CD14-positive monocyte (primary cell): ENCODE results near the gene PRRG1. TPM values are rescaled to one million over a fixed set of nuclear protein-coding genes. Genes with fewer than 3 reads are reported as not detected.
A peak's percentile ranks its signal among the peaks of the same experiment; 100 is the strongest.

Source experiments
- DNase-seq, 3 donors: peaks; one replicate each; pipeline ENCODE4 v3.0.0-alpha.2; 2011 to 2022
- H2AFZ ChIP-seq: 2 replicates; pipeline ENCODE4 v1.6.0; 2012; ENCODE audit warnings: mild to moderate bottlenecking, low read depth, low read length, inconsistent platforms; ENCODE audit not compliant: insufficient read depth, poor library complexity, severe bottlenecking
- H3K27ac ChIP-seq, 2 donors: 1 replicate in 1 of 2; 2 replicates in 1 of 2; pipeline ENCODE4 v1.5.1; 2012 to 2013; ENCODE audit warnings: low read length in 2 of 2, control low read depth in 1 of 2, inconsistent platforms in 1 of 2, low read depth in 1 of 2, mild to moderate bottlenecking in 1 of 2
- H3K27me3 ChIP-seq, 2 donors: one replicate each; pipeline versions ENCODE4 v1.6.0 to v1.6.1; 2011 to 2013; ENCODE audit warnings: low read length in 2 of 2; ENCODE audit not compliant: control insufficient read depth in 2 of 2, insufficient read depth in 2 of 2
- H3K36me3 ChIP-seq, 2 donors: replicated peaks in 1 of 2; 1 replicate in 1 of 2; 2 replicates in 1 of 2; pipeline versions ENCODE4 v1.5.1 to v1.6.1; 2012 to 2013; ENCODE audit warnings: low read length in 2 of 2, control low read depth in 1 of 2, inconsistent platforms in 1 of 2, mild to moderate bottlenecking in 1 of 2; ENCODE audit not compliant: insufficient read depth in 2 of 2, control insufficient read depth in 1 of 2
- H3K4me1 ChIP-seq, 2 donors: 1 replicate in 1 of 2; 2 replicates in 1 of 2; pipeline versions ENCODE4 v1.5.1 to v1.6.1; 2012 to 2013; ENCODE audit warnings: low read length in 2 of 2, control low read depth in 1 of 2, inconsistent platforms in 1 of 2, mild to moderate bottlenecking in 1 of 2, moderate library complexity in 1 of 2; ENCODE audit not compliant: insufficient read depth in 2 of 2, control insufficient read depth in 1 of 2
- H3K4me2 ChIP-seq: replicated peaks from 2 replicates; pipeline ENCODE3; 2012; ENCODE audit warnings: low read length, moderate library complexity, mild to moderate bottlenecking; ENCODE audit not compliant: poor library complexity, severe bottlenecking; ENCODE audit errors: extremely low read depth
- H3K4me3 ChIP-seq, 3 experiments: fragments of 200-600 bp in 1 of 3; sonication (generic) in 1 of 3; replicated peaks in 1 of 3; 1 replicate in 2 of 3; 2 replicates in 1 of 3; pipeline ENCODE4 v1.5.1; 2011 to 2013; ENCODE audit warnings: low read length in 3 of 3, mild to moderate bottlenecking in 3 of 3, control low read depth in 2 of 3, low read depth in 2 of 3, inconsistent platforms in 1 of 3, moderate library complexity in 1 of 3
- H3K79me2 ChIP-seq: 2 replicates; pipeline ENCODE4 v1.6.0; 2012; ENCODE audit warnings: mild to moderate bottlenecking, control low read depth, inconsistent platforms, low read length, moderate library complexity; ENCODE audit not compliant: insufficient read depth
- H3K9ac ChIP-seq: 2 replicates; pipeline ENCODE4 v1.6.0; 2017; ENCODE audit warnings: low read length, mild to moderate bottlenecking; ENCODE audit not compliant: insufficient read depth, poor library complexity, severe bottlenecking
- H3K9me3 ChIP-seq, 2 donors: replicated peaks in 1 of 2; 1 replicate in 1 of 2; 2 replicates in 1 of 2; pipeline versions ENCODE4 v1.5.1 to v1.6.1; 2012 to 2013; ENCODE audit warnings: low read length in 2 of 2, control low read depth in 1 of 2; ENCODE audit not compliant: control insufficient read depth in 1 of 2, insufficient read depth in 1 of 2
- H4K20me1 ChIP-seq: 2 replicates; pipeline ENCODE4 v1.6.0; 2012; ENCODE audit warnings: mild to moderate bottlenecking, low read length, control low read depth, moderate library complexity; ENCODE audit not compliant: insufficient read depth
- H3K27ac Mint-ChIP-seq, 7 donors: one replicate each; pipeline ENCODE4 v1.8.0; 2020; ENCODE audit warnings: mild to moderate bottlenecking in 7 of 7, mixed read lengths in 7 of 7, moderate library complexity in 6 of 7, inconsistent platforms in 2 of 7
- H3K27me3 Mint-ChIP-seq, 3 donors: one replicate each; pipeline ENCODE4 v1.8.0; 2021 to 2022; ENCODE audit warnings: low read depth in 3 of 3, mild to moderate bottlenecking in 3 of 3, mixed read lengths in 3 of 3, moderate library complexity in 3 of 3, inconsistent platforms in 1 of 3
- H3K36me3 Mint-ChIP-seq, 2 donors: one replicate each; pipeline ENCODE4 v1.8.0; 2020; ENCODE audit warnings: mixed read lengths in 2 of 2, inconsistent platforms in 1 of 2, mild to moderate bottlenecking in 1 of 2
- H3K4me1 Mint-ChIP-seq: one replicate; pipeline ENCODE4 v1.8.0; 2020; ENCODE audit warnings: mild to moderate bottlenecking, mixed read lengths
- H3K4me3 Mint-ChIP-seq, 2 donors: one replicate each; pipeline ENCODE4 v1.8.0; 2020; ENCODE audit warnings: mild to moderate bottlenecking in 2 of 2, mixed read lengths in 2 of 2, moderate library complexity in 1 of 2
- H3K9me3 Mint-ChIP-seq, 7 donors: one replicate each; pipeline ENCODE4 v1.8.0; 2020 to 2022; ENCODE audit warnings: mixed read lengths in 7 of 7, mild to moderate bottlenecking in 6 of 7, moderate library complexity in 6 of 7, inconsistent platforms in 2 of 7
- WGBS: methylation state at CpG from one replicate; pipeline ENCODE4 v1.1.5; 2013; ENCODE audit warnings: missing lambda C conversion rate; ENCODE audit not compliant: insufficient coverage; 5-methylcytosine and 5-hydroxymethylcytosine counted together
- intact Hi-C, 2 donors: fragments of 100-400 bp; cut with micrococcal nuclease; formaldehyde crosslinking; loops; one replicate each; pipeline versions ENCODE4 v1.15.0 to v1.15.1; 2023
- polyA plus RNA-seq, 3 donors: library from polyadenylated mRNA; depleted of rRNA in 1 of 3; unstranded in 2 of 3; stranded (reverse) in 1 of 3; fragments of 300-500 nt in 2 of 3; fragments of >200 nt in 1 of 3; fragmentation: Illumina TruSeq in 2 of 3; gene quantifications; 1 replicate in 2 of 3; 2 replicates in 1 of 3; pipeline ENCODE4 v1.2.3, GENCODE V29; 2012 to 2021
- TF ChIP-seq, protein P1 (sequence below): fragments of 200-600 bp; IDR thresholded peaks from one replicate; pipeline ENCODE4 v1.8.0; 2022; ENCODE audit warnings: antibody characterized with exemption, mild to moderate bottlenecking

Gene PRRG1
- polyA plus RNA-seq, 3 donors = 0.04 to 0.39 (median 0.14) TPM

DNA sequence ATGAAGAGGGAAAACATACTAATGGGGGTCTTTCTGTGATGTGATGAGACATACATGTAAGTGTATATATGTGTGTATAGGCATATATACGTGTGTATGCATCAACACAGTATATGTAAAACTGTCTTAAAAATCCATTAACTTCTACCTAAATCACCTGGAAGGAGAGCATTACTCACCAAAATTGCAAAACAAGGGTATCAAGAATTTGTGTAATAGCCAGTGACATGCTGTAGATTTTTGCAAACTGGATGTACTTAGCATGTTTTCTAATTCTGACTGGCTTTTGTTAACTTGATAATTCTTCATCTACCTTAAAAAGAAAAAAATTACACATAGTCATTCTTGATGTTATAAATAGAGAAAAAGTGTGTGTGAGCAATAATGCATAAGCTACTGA is 104.7 kb downstream of the PRRG1 start:
- no peaks in the 10 kb centered on the region for H3K4me1 Mint-ChIP-seq
- H3K4me3 ChIP-seq = no peak overlapping the region
- intact Hi-C loops = no loop called here
- WGBS = no CpG with 5 or more reads among the region's 1 CpG
- no peak for DNase-seq
- H3K9ac ChIP-seq = no peak overlapping the region
- no peaks in the 10 kb centered on the region for H3K36me3 Mint-ChIP-seq
- H3K4me1 ChIP-seq = no peaks in the 10 kb centered on the region
- H3K9me3 ChIP-seq = no peaks in the 10 kb centered on the region
- no peaks in the 10 kb centered on the region for H3K27me3 ChIP-seq
- H3K27ac Mint-ChIP-seq = no peak overlapping the region
- no peak overlapping the region for H3K4me3 Mint-ChIP-seq
- H3K4me2 ChIP-seq = no peak overlapping the region
- no peak overlapping the region for H2AFZ ChIP-seq
- TF ChIP-seq, protein P1, sequence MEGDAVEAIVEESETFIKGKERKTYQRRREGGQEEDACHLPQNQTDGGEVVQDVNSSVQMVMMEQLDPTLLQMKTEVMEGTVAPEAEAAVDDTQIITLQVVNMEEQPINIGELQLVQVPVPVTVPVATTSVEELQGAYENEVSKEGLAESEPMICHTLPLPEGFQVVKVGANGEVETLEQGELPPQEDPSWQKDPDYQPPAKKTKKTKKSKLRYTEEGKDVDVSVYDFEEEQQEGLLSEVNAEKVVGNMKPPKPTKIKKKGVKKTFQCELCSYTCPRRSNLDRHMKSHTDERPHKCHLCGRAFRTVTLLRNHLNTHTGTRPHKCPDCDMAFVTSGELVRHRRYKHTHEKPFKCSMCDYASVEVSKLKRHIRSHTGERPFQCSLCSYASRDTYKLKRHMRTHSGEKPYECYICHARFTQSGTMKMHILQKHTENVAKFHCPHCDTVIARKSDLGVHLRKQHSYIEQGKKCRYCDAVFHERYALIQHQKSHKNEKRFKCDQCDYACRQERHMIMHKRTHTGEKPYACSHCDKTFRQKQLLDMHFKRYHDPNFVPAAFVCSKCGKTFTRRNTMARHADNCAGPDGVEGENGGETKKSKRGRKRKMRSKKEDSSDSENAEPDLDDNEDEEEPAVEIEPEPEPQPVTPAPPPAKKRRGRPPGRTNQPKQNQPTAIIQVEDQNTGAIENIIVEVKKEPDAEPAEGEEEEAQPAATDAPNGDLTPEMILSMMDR = no peak
- peaks cover 0 to 4% (median 0%) of the 10 kb centered on the region in 3 donors for H3K27me3 Mint-ChIP-seq
- no peak overlapping the region for H3K27ac ChIP-seq
- no peaks in the 10 kb centered on the region for H4K20me1 ChIP-seq
- H3K79me2 ChIP-seq = no peaks in the 10 kb centered on the region
- H3K36me3 ChIP-seq = no peaks in the 10 kb centered on the region
- H3K9me3 Mint-ChIP-seq = peaks cover 0 to 5% (median 0%) of the 10 kb centered on the region in 7 donors

DNA sequence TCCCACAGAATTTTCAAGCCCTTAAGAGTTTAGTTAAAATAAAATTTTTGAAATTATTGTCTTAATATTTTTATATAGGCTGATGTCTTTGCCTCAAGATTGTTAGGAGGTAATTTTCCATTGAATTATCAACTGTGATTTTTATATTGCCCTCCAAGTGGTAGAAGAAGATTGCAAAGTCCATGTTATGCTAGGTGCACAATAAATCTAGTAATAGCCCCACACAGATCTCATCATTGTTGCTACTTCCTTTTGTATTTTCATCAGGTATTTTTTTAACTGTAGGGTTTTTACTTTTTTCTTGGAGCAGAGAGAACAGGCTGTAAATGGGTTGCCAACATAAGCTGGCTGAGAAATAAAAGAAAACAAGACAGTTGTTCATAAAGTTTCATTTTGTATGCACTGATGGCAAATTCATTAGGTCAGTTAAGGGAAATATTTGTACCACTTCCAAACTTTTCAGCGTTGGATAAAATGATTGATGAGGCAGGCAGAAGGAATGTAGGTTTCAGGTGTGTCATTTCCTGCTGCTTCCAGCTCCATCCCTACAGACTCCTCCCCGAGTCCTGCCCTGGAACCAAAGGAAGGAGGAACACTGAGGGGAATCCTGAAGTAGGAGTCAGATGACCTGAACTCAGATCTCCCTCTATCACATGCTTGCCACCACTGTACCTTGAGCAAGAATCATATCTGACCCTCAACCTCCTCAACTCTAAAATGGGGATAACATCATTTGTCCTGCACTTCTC is 105.5 kb downstream of the PRRG1 start:
- no CpG with 5 or more reads among the region's 2 CpGs for WGBS
- no peak for DNase-seq
- H2AFZ ChIP-seq = no peak overlapping the region

More for the DNA sequence above, 105.5 kb downstream of the PRRG1 start:
- Histone ChIP-seq H3K36me3 (no peaks in the 10 kb centered on the region), H4K20me1 (no peaks in the 10 kb centered on the region), H3K27me3 (no peaks in the 10 kb centered on the region), H3K4me1 (no peaks in the 10 kb centered on the region), H3K4me3 (no peak overlapping the region), H3K4me2 (no peak overlapping the region), H3K9ac (no peak overlapping the region), H3K27ac (no peak overlapping the region), H3K9me3 (no peaks in the 10 kb centered on the region), H3K79me2 (no peaks in the 10 kb centered on the region)
- Mint-ChIP-seq H3K27ac (peak overlapping the region in 1 of 7 donors; percentile 34), H3K9me3 (peaks cover 0 to 5% (median 3%) of the 10 kb centered on the region in 7 donors), H3K4me3 (no peak overlapping the region), H3K27me3 (peaks cover 0 to 4% (median 0%) of the 10 kb centered on the region in 3 donors), H3K4me1 (no peaks in the 10 kb centered on the region), H3K36me3 (no peaks in the 10 kb centered on the region)
- TF ChIP-seq, protein P1 = no peak
- intact Hi-C loops = no loop called here
